ENCODE data around the gene RAI1. TPM values are rescaled to one million over a fixed set of nuclear protein-coding genes. Genes with fewer than 3 reads are reported as not detected.
"Not testable (repeated sequence)": the region's sequence is repeated elsewhere in the genome, so short reads cannot be mapped to it uniquely, and the experiment has no call there.

Gene RAI1
- total RNA-seq, 1 donor from 2014 or later: 30.1 TPM

DNA sequence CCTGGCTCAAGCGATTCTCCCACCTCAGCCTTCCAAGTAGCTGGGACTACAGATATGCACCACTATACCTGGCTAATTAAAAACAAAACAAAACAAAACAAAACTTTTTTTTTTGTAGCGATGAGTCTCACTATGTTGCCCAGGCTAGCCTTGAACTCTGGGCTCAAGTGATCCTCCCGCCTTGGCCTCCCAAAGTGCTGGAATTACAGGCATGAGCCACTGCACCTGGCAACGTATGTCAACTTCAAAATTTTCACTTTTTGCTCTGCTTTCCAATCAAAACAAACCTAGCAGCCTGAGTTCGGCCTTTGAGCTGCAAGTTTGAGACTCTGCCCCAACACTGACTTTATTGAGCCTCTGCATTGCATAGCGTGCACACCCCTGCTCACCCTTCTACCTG, 4.5 kb upstream of the RAI1 start:
- intact Hi-C loops (cut with micrococcal nuclease): loop anchor here (5.0 to 10.0 kb wide), 2 partner anchors 58 to 356 kb away; no protein-coding TSS in a partner anchor
- no peak for DNase-seq
- no peak for ATAC-seq

DNA sequence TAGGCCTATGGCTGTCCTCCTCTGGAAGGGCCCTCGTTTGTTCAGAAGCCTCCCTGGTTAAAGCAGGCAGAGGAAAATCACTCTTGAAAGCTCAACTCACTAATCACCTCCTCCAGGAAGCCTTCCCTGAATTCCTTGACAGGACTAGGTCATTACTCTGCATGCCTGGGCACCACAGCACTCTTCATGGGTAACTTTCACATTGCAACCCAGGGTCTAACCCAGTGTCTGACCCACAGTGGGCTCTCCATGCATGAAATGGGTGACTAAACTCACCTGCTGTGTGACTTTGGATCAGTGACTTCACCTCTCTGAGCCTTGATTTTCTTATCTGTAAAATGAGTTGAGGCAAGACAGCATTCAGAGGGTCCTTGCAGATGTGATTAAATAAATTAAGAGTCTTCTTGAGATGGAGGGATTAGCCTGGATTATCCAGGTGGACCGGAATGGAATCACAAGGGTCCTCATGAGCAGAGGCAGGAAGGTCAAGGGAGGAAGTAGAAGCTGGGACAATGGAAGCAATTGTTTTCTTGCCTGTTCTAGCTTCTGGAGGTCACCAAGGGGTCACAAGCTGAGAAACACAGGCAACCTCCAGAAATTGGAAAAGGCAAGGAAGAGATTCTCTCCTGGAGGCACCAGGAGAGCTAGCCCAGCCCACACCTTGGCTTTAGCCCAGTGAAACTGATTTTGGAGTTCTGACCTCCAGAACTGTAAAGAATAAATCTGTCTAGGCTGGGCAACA, 3.8 kb upstream of the RAI1 start:
- DNase-seq (no peak), ATAC-seq (no peak)
- intact Hi-C loops (cut with micrococcal nuclease): loop anchor here (5.0 to 10.0 kb wide), 2 partner anchors 57 to 355 kb away; no protein-coding TSS in a partner anchor

DNA sequence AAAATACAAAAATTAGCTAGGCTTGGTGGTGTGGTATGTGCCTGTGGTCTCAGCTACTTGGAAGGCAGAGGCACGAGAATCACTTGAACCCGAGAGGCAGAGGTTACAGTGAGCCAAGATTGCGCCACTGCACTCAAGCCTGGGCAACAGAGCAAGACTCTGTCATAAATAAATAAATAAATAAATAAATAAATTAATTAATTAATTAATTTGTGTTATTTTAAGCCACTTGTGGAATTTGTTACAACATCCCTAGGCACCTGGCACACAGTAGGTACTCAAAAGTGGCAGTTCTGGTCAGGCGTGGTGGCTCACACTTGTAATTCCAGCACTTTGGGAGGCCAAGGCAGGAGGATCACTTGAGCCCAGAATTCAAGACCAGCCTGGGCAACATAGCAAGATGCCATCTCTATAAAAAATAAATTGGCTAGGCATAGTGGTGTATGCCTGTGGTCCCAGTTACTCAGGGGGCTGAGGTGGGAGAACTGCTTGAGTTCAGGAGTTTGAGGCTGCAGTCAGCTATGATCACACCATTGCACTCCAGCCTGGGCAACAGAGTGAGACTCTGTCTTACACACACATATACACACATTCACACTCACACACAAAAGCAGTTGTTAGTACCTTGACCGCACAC, 3.1 kb upstream of the RAI1 start:
- not testable (repeated sequence) for ATAC-seq, DNase-seq
- intact Hi-C loops (cut with micrococcal nuclease): loop anchor here (5.0 to 10.0 kb wide), 2 partner anchors 57 to 354 kb away; no protein-coding TSS in a partner anchor

DNA sequence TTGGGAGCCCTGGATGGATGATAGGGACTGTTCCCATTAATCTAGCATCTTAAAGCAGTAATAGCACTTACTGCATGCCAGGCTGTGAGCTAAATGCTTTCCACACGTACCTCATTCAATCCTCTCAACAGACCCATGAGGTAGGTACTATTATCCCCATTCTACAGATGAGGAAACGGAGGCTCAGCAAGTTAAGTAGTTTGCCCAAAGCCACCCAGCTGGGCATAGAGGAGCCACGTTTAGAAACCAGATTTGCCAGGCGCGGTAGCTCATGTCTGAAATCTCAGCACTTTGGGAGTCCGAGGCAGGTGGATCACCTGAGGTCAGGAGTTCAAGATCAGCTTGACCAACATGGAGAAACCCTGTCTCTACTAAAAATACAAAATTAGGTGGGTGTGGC, 2.0 kb upstream of the RAI1 start:
- DNase-seq: no peak
- intact Hi-C loops (cut with micrococcal nuclease): loop anchor here (5.0 to 10.0 kb wide), 2 partner anchors 56 to 353 kb away; no protein-coding TSS in a partner anchor

DNA sequence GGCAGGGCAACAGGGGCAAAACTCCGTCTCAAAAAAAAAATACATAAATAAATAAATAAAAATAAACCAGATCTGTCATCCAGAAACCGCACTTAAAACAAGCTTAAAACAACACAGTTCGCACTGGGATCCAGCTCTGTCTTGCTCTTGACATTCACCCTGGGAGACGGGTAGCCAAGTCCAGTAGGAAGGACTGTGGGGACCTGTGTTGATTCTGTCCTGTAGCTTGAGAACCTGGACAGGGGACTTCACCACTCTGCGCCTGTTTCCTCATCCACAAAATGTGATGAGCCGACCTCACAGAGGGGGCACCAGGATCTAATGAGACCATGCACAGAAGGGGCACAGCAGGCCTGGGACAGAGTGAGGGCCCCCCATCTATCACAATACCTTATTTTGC, 1.5 kb upstream of the RAI1 start:
- DNase-seq (no peak), ATAC-seq (no peak)
- intact Hi-C loops (cut with micrococcal nuclease): loop anchor here (5.0 to 10.0 kb wide), 3 partner anchors 55 to 353 kb away; no protein-coding TSS in a partner anchor

More for the DNA sequence above, 2.0 kb upstream of the RAI1 start:
- ATAC-seq: no peak

DNA sequence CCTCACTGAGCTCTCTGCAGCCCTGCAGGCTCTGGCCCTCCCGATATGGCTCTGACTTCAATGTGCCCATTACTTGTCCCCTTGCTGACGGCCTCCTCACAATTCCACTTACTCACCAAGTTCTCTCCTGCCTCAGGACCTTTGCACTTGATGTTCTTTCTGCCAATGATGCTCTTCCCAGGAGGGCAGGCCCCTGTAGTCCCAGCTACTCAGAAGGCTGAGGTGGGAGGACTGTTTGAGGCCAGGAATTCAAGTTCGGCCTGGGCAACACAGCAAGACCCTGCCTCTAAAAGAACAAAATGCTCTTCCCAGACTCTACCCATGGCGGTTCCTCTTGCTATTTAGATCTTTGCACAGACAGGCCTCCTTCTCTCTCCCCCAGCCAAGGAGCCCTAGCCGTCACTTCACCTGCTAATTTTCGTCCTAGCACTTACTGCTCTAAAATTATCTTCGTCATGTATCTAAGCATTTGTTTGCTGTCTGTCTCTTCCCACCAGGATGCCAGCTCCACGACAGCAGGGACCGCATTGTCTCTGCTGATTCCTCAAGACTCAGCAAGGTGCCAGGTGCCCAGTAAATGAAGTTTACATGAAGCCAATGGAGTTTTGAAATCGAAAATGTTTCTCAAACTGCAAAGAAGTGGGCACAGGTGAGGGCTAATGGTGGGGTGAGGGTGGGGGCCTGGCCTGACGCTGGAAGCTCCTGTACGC, 626 bp upstream of the RAI1 start:
- intact Hi-C loops (cut with micrococcal nuclease): loop anchor here (10.0 kb wide), 1 partner anchor 174 kb away; no protein-coding TSS in a partner anchor
- no peak for DNase-seq
- no peak for ATAC-seq

DNA sequence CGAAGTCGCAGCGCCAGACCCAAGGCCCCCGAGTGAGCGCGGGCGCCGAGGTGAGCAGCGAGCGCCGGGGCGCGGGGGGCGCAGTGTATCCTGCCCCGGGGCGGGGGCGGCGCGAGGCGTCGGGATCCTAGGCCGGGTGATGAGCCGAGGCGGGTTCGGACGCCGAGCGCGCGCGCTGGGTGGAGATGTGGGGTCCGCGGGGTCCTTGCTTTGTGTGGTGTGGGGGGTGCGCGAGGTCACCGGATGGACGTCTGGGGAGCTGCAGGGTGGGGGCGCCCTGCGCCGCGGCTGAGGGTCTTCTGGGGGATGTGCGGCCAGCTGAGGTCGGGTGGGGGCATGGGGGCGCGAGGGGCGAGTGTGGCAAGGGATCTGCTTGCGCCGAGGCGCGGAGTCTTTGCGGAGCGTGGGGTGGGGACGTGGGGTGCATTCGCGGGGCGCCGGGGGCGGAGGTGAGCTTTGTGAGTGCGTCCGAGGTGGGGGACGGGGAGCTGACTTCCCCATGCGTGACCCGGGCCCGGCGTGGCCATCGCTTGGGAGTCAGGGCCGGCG, 560 bp downstream of the RAI1 start:
- intact Hi-C loops (cut with micrococcal nuclease): loop anchor here (10.0 kb wide), 1 partner anchor 173 kb away; no protein-coding TSS in a partner anchor
- DNase-seq (peak; percentile 68), ATAC-seq (peak; percentile 34)

DNA sequence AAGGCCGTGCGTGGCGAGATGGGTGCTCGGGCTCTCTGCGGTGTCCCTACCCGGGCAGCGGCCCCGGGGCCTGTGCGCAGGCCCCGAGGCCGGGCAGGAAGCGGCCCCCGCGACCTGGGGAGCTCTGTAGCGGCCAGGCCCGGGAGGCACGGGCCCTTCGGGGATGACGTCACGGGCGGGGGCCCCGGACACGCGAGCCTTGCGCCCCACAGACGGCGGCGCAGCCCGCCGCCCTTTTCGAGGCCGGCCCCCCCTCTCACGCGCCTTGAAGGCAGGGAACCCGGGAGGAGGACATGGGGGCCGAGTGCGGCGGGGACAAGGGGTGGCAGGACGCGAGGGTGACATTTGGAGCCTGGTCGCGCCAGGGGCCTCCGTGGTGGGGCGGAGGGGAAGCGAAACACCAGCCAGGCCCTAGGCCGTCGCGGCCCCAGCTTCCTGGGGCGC, 1.1 kb downstream of the RAI1 start:
- peak; percentile 76 for DNase-seq
- intact Hi-C loops (cut with micrococcal nuclease): loop anchor here (10.0 kb wide), 1 partner anchor 172 kb away; no protein-coding TSS in a partner anchor
- peak; percentile 68 for ATAC-seq

DNA sequence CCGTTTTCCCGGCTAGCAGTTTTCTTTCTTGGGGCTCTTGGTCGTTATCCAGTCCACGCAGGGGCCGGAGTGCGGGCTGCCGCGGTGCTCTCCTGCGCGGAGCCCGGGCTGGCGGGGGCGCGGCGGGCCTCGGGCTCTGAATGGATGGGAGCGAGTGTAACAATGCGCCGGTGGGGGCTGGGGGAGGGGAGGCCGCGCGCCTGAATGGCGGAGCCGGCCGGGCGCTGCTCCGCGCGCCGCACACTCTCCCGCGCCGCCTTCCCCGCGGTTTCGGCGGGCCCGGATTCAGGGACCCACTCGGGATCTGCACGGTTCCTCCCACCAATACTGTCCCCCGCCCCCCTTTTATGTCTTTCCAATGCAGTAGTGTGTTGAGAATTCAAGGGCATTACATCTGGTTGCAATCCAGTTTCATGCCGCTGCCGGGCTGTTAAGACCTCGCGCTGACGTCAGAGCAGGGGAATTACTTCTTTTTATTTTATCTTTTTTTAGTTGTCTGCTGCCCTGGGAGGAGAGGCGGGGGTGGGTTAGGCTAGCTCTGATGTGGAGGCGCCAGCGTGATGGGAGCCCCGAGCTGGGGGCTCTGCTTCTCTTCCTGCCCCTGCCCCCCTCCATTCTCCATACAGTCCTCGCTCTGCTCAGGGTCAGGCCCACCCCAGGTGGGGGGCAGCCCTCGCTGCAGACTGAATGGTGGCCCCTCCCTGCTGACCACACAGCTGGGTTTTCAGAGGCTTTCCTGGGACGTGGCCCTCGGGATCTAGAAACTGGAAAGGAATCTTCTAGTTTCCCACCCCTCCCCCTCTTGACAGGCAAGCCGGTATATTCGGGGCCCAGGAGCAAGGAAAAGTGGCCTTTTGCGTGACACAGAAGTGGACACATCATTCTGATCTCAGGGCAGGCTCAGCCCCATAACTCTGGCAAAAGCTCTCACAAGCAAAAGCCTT, 1.8 kb downstream of the RAI1 start:
- DNase-seq: peak; percentile 85
- intact Hi-C loops (cut with micrococcal nuclease): loop anchor here (10.0 kb wide), 1 partner anchor 172 kb away; no protein-coding TSS in a partner anchor
- peak; percentile 78 for ATAC-seq

DNA sequence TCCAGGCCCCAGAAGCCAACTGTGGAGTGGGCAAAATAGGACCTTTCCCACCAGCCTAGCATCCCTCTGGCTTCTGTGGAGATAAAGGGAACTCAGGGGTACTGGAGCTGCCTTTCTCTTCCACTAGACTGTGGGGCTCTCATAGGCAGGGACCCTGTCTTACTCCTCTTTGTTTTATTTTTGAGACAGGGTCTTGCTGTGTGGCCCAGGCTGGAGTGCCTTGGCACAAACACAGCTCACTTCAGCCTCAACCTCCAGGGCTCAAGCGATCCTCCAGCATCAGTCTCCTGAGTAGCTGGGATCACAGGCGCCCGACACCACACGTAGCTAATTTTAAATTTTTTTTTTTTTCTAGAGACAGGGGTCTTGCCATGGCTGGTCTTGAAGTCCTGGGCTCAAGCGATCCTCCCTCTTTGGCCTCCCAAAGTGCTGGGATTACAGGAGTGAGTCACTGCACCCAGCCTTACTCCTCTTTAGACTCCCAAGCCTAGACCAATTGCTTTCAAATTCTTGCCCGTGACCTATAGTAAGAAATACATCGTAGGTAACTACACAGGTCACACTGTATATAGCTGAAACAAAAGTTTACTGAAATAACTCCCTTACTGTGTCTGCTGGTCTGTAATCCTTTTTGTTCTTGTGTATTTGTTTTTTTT, 2.6 kb downstream of the RAI1 start:
- no peak for DNase-seq
- intact Hi-C loops (cut with micrococcal nuclease): loop anchor here (10.0 kb wide), 1 partner anchor 171 kb away; no protein-coding TSS in a partner anchor
- no peak for ATAC-seq

DNA sequence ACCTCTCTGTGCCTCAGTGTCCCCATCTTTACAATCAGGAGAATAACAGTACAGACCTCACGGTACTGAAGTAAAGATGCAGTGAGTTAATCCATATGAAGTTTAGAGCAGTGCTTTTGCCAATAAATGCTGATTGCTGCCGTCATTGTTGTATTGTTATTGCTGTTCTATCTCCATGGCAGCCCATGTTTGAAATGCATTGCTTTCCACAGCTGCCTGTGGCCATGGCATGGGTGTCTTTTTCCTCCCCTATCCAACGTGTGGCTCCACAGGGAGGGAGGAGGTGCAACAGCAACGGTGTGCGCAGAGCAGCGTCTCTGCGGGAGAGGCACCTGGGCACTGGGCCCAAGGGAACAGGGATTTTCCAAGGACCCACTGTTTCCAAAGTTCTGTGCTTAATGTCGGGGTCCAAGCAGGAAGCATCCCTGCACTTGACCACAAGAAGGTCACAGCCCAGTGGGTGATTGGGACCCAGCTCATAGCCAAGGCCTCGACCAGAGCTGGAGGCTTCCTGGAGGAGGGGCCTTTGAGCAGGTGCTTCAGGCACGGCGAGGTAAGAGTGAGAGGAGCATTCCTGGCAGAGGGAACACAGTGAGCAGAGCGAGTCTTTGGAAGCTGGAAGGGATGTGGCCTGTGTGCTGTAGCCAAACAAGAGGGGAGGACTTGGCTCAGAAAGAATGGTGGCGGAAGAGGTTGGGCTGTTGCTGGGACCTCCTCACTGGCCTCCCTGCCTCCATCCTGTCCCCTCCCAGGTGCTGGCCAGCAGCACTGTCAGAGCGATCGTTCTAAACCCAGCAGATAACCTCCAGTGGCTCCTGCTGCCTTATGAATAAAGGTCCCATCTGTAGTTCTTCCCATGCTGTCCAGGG, 3.9 kb downstream of the RAI1 start:
- ATAC-seq (no peak), DNase-seq (no peak)
- intact Hi-C loops (cut with micrococcal nuclease): loop anchor here (10.0 kb wide), 1 partner anchor 170 kb away; no protein-coding TSS in a partner anchor

DNA sequence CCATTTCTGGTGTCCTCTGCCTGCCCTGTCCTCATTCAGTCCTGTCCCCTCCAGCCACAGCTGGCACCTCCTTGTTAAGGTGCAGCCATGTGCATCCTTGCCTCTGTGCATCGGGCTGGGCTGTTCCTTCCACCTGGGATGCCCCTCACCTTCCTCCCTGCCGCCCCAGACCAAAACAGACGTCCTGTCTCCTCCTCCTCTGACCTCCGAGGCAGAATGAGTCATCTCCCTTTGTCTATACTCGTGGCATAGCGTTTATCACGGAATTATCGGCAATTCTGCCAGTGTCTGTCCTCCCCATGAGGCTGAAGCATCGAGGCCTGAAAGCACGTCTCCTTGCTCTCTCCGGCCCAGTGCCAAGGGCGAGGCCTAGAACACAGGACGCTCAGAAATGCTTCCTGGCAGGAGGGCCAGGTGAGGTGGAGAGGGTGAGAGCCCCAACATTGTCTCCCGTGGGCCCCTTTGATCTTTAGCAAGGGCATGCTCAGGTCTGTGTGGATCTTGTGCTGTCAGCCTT, 4.6 kb downstream of the RAI1 start:
- ATAC-seq: no peak
- DNase-seq: no peak
- intact Hi-C loops (cut with micrococcal nuclease): loop anchor here (10.0 kb wide), 1 partner anchor 169 kb away; no protein-coding TSS in a partner anchor

DNA sequence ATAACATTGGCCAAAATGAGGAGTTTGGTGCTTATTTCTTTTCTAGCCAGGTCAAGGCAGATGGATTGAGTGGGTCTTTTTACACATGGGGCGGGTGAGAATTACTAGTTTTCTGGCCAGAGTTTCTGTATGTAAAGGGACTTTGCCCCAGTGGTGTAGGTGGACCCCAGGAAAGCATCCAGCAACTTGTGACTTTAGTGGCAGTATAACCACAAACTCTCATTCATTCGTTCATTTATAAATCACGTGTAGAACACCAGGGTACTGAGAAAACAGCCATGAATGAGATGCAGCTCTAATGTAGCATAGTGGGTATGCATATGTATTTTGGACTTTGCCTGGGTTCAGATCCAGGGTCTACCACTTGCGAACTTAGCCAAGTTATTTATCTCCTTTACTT, 8.1 kb downstream of the RAI1 start:
- no peak for DNase-seq
- intact Hi-C loops (cut with micrococcal nuclease): loop anchor here (10.0 kb wide), 1 partner anchor 165 kb away; no protein-coding TSS in a partner anchor
- ATAC-seq: no peak

DNA sequence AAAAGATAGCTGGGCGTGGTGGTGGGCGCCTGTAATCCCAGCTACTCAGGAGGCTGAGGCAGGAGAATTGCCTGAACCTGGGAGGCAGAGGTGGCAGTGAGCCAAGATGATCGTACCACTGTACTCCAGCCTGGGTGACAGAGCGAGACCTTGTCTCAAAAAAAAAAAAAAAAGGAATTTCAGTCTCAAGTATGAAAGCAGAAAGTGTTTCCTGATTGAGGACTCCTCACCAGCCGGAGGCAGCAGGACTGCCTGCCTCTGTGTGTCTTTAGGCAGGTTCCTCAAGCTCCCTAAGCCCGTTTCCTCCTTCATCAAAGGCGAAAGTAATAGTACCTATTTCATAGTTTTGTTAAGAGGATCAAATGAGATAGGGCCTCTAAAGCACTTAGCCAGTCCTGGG, 9.0 kb downstream of the RAI1 start:
- DNase-seq, ATAC-seq: not testable (repeated sequence)
- intact Hi-C loops (cut with micrococcal nuclease): loop anchor here (10.0 kb wide), 1 partner anchor 95 kb away; no protein-coding TSS in a partner anchor

DNA sequence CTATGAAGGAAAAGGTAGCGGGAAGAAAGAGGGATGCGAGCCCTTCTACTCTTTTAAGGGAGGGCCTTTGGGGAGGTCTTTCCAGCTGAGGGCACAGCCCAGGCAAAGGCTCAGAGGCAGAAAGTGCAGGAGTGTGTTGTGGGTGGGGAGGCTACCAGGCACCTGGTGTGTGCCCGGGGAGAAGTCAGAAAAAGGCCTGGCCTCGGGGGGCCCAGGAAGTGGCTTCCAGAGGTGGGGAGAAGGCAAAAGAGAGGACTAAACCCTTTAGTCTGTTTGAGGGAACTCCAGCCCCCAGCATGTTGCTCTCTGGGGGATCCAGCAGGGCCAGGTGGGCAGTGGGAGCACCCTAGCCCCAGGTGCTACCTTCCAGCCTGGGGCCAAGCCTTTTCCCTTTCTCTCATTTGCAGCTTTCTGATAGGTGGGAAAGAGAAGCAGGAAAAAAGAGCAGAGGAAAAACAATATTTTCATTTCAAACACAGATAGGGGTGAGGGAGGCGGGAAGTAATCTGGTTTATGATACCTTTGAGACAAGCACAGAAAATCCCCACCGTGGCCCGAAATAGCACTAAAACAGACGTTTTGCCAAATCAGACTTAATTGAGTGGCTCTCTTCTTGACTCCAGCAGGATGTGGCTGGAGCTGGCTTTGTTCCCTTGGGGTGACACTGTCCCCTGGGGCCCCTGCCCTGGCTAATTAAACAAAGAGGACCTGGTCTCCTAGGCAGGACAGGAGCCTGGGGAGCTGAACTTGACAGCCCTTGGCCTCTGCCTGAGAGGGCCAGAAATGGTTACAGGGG, 10.4 kb downstream of the RAI1 start:
- intact Hi-C loops (cut with micrococcal nuclease): loop anchor here (10.0 kb wide), 1 partner anchor 93 kb away; no protein-coding TSS in a partner anchor

More for the DNA sequence above, 10.4 kb downstream of the RAI1 start:
- ATAC-seq: no peak
- no peak for DNase-seq
